A204.1 (cell line): Measurements from ENCODE around the gene LRMDA.

Experiments used
- FAIRE-seq: peaks from 2 replicates; lab custom pipeline; 2012; peaks lifted over from hg19 to GRCh38; lab: Jason Lieb, UNC

The LRMDA gene

GRCh38 chr10:75959912-75960311 is 528.5 kb downstream of the LRMDA start:
- no peak for FAIRE-seq

- FAIRE-seq: no peak
These were observed 531.1 kb downstream of the LRMDA start for GRCh38 chr10:75962395-75963061.

- FAIRE-seq: no peak
These were observed 536.1 kb downstream of the LRMDA start for GRCh38 chr10:75967491-75967890.

GRCh38 chr10:75969031-75969430 is 537.6 kb downstream of the LRMDA start:
- no peak for FAIRE-seq

GRCh38 chr10:75971402-75972211 is 540.2 kb downstream of the LRMDA start:
- FAIRE-seq: no peak

- no peak for FAIRE-seq
These were observed 541.3 kb downstream of the LRMDA start for GRCh38 chr10:75972491-75973276.

GRCh38 chr10:75974080-75974479 is 542.7 kb downstream of the LRMDA start:
- FAIRE-seq: no peak

GRCh38 chr10:75976681-75977080 is 545.3 kb downstream of the LRMDA start:
- FAIRE-seq: no peak

GRCh38 chr10:75977139-75977538 is 545.7 kb downstream of the LRMDA start:
- no peak for FAIRE-seq

- FAIRE-seq: no peak
These were observed 546.8 kb downstream of the LRMDA start for GRCh38 chr10:75978213-75978612.

GRCh38 chr10:75980419-75981002 is 549.1 kb downstream of the LRMDA start:
- FAIRE-seq: no peak

- FAIRE-seq: no peak
These were observed 551.4 kb downstream of the LRMDA start for GRCh38 chr10:75982611-75983369.

- FAIRE-seq: no peak
These were observed 552.6 kb downstream of the LRMDA start for GRCh38 chr10:75984067-75984466.

- no peak for FAIRE-seq
These were observed 556.2 kb downstream of the LRMDA start for GRCh38 chr10:75987616-75988015.

- FAIRE-seq: no peak
These were observed 563.1 kb downstream of the LRMDA start for GRCh38 chr10:75994357-75995040.

GRCh38 chr10:75995041-75995430 is 563.6 kb downstream of the LRMDA start:
- FAIRE-seq: no peak

GRCh38 chr10:75995720-75996119 is 564.3 kb downstream of the LRMDA start:
- FAIRE-seq: no peak

- no peak for FAIRE-seq
These were observed 567.6 kb downstream of the LRMDA start for GRCh38 chr10:75999001-75999400.

GRCh38 chr10:75999515-76000209 is 568.2 kb downstream of the LRMDA start:
- FAIRE-seq: no peak

GRCh38 chr10:76000550-76000949 is 569.1 kb downstream of the LRMDA start:
- no peak for FAIRE-seq

GRCh38 chr10:76001019-76001418 is 569.6 kb downstream of the LRMDA start:
- FAIRE-seq: no peak
